HCT116 (cell line): ENCODE measurements around the gene STXBP5L. TPM values are rescaled to one million over a fixed set of nuclear protein-coding genes. Genes with fewer than 3 reads are reported as not detected.

Experiments
- ATAC-seq: fragments of 200-7000 bp; cut with Tn5 transposase; 2 replicates; pipeline ENCODE4 v1.9.1; 2020; ENCODE audit warnings: mild to moderate bottlenecking, moderate library complexity
- BruUV-seq: library from RNA; stranded (reverse); fragments of 400-500 nt; replicated peaks from 2 replicates; lab custom pipeline; 2021; lab: Mats Ljungman, UMichigan
- CTCF ChIA-PET: fragments of 300-600 bp; sonication (Branson Sonifier 250); formaldehyde crosslinking; loops from one replicate; lab custom pipeline; 2021; ENCODE audit warnings: antibody characterized with exemption; lab: Charles Lee
- POLR2A ChIA-PET: fragments of 300-600, 350-600 bp; sonication (Branson Sonifier 250); formaldehyde crosslinking; loops from one replicate; lab custom pipeline; 2021; ENCODE audit warnings: antibody characterized with exemption; lab: Charles Lee
- RAD21 ChIA-PET, 2 experiments: fragments of 300-600 bp; sonication (Branson Sonifier 250); formaldehyde crosslinking; loops; one replicate each; lab custom pipeline; 2023; ENCODE audit warnings: low total read pairs in 2 of 2; ENCODE audit not compliant: uncharacterized antibody in 2 of 2, unreplicated experiment in 2 of 2, low non-redundant PET in 1 of 2; lab: Charles Lee
- DNase-seq: peaks from one replicate; pipeline ENCODE4 v3.0.0-alpha.2; 2010; ENCODE audit warnings: low read depth, low spot score
- H2AFZ ChIP-seq: fragments of 200-600 bp; shearing (Covaris generic), sonication (generic); 2 replicates; pipeline ENCODE4 v1.6.1; 2017; ENCODE audit warnings: low read depth, mixed run types, mixed read lengths, antibody characterized with exemption, low read length; ENCODE audit not compliant: poor library complexity, severe bottlenecking
- H3K27ac ChIP-seq: 2 replicates; pipeline ENCODE4 v1.5.1; 2012; ENCODE audit warnings: low read depth, low read length
- H3K27me3 ChIP-seq: fragments of 200-600 bp; sonication (generic); 2 replicates; pipeline ENCODE4 v1.6.1; 2016; ENCODE audit warnings: mixed run types, low read length, mixed read lengths; ENCODE audit not compliant: insufficient read depth
- H3K36me3 ChIP-seq, 2 experiments: fragments of 200-500 bp in 1 of 2; fragments of 200-600 bp in 1 of 2; sonication (Bioruptor generic) in 1 of 2; sonication (generic) in 1 of 2; 2 replicates each; pipeline versions ENCODE4 v1.5.1 to v1.6.1; 2014 to 2016; ENCODE audit warnings: low read length in 2 of 2, inconsistent platforms in 1 of 2, mixed read lengths in 1 of 2, mixed run types in 1 of 2; ENCODE audit not compliant: insufficient read depth in 2 of 2, control insufficient read depth in 1 of 2
- H3K4me1 ChIP-seq, 2 experiments: fragments of 200-600 bp in 1 of 2; sonication (generic) in 1 of 2; 2 replicates each; pipeline versions ENCODE4 v1.5.1 to v1.6.1; 2012 to 2017; ENCODE audit warnings: low read length in 2 of 2, inconsistent platforms in 1 of 2, mild to moderate bottlenecking in 1 of 2, mixed read lengths in 1 of 2, mixed run types in 1 of 2, moderate library complexity in 1 of 2; ENCODE audit not compliant: insufficient read depth in 2 of 2, control insufficient read depth in 1 of 2
- H3K4me2 ChIP-seq: fragments of 200-600 bp; sonication (generic); 2 replicates; pipeline ENCODE4 v1.6.1; 2017; ENCODE audit warnings: mixed run types, low read length, mixed read lengths
- H3K4me3 ChIP-seq, 2 experiments: fragments of 200-600 bp in 1 of 2; sonication (generic) in 1 of 2; replicated peaks in 1 of 2; 2 replicates each; pipeline ENCODE4 v1.5.1; 2011 to 2016; ENCODE audit warnings: low read length in 2 of 2, control low read depth in 1 of 2, low read depth in 1 of 2, mild to moderate bottlenecking in 1 of 2, mixed read lengths in 1 of 2, mixed run types in 1 of 2
- H3K79me2 ChIP-seq: fragments of 200-600 bp; sonication (generic); 2 replicates; pipeline ENCODE4 v1.6.1; 2017; ENCODE audit warnings: mild to moderate bottlenecking, mixed run types, low read length, moderate library complexity, mixed read lengths; ENCODE audit not compliant: insufficient read depth
- H3K9ac ChIP-seq: fragments of 200-600 bp; sonication (generic); 2 replicates; pipeline ENCODE4 v1.6.1; 2016; ENCODE audit warnings: low read length, mixed read lengths
- H3K9me2 ChIP-seq: fragments of 200-600 bp; sonication (generic), shearing (Covaris generic); 2 replicates; pipeline ENCODE4 v1.6.1; 2017; ENCODE audit warnings: mixed run types, mild to moderate bottlenecking, moderate library complexity; ENCODE audit not compliant: insufficient read depth
- H3K9me3 ChIP-seq, 2 experiments: fragments of 200-500 bp in 1 of 2; fragments of 200-600 bp in 1 of 2; sonication (Bioruptor generic) in 1 of 2; sonication (generic) in 1 of 2; 2 replicates each; pipeline ENCODE4 v1.6.1; 2014 to 2017; ENCODE audit warnings: low read length in 2 of 2, mixed read lengths in 2 of 2, inconsistent platforms in 1 of 2, low read depth in 1 of 2, mild to moderate bottlenecking in 1 of 2, mixed run types in 1 of 2, moderate library complexity in 1 of 2; ENCODE audit not compliant: control insufficient read depth in 1 of 2, insufficient read depth in 1 of 2
- H4K20me1 ChIP-seq: fragments of 200-600 bp; sonication (generic), shearing (Covaris generic); 2 replicates; pipeline ENCODE4 v1.6.1; 2017; ENCODE audit warnings: mixed run types, mild to moderate bottlenecking, moderate library complexity; ENCODE audit not compliant: insufficient read depth
- ELF1 ChIP-seq: IDR thresholded peaks from 2 replicates; pipeline ENCODE4 v1.6.1; 2012; ENCODE audit warnings: low read depth, borderline replicate concordance
- JUND ChIP-seq: IDR thresholded peaks from 2 replicates; pipeline ENCODE4 v1.6.1; 2012
- POLR2AphosphoS5 ChIP-seq: IDR thresholded peaks from 2 replicates; pipeline ENCODE4 v1.6.1; 2011; ENCODE audit warnings: mild to moderate bottlenecking, low read depth, low read length, moderate library complexity
- SIN3A ChIP-seq: IDR thresholded peaks from 2 replicates; pipeline ENCODE4 v1.6.1; 2012; ENCODE audit warnings: low read depth
- TCF7L2 ChIP-seq: IDR thresholded peaks from 2 replicates; pipeline ENCODE4 v1.7.0; 2011; ENCODE audit warnings: borderline replicate concordance, inconsistent platforms; ENCODE audit not compliant: insufficient read depth, insufficient read length; ENCODE audit errors: extremely low read depth
- intact Hi-C: fragments of 100-400 bp; cut with micrococcal nuclease; formaldehyde crosslinking; loops from 2 replicates; pipeline ENCODE4 v1.10.0; 2022
- total RNA-seq: library from RNA; stranded (reverse); gene quantifications from one replicate; pipeline ENCODE4 v1.2.1, GENCODE V29; 2021; ENCODE audit not compliant: unreplicated experiment
- TF ChIP-seq, protein P1 (sequence below), 3 experiments: fragments of 200-600 bp in 1 of 3; sonication (generic) in 1 of 3; IDR thresholded peaks in 2 of 3; conservative IDR thresholded peaks in 1 of 3; 2 replicates each; pipeline ENCODE4 v1.5.1; 2012 to 2017; ENCODE audit warnings: low read depth in 2 of 3, low read length in 2 of 3, antibody characterized with exemption in 1 of 3, borderline replicate concordance in 1 of 3, control low read depth in 1 of 3, mild to moderate bottlenecking in 1 of 3, mixed read lengths in 1 of 3, mixed run types in 1 of 3, moderate library complexity in 1 of 3; ENCODE audit not compliant: insufficient read depth in 1 of 3

The STXBP5L gene
- total RNA-seq, 1 experiment from 2014 or later = not detected

- TF ChIP-seq SIN3A (no peak), ELF1 (no peak)
- TF ChIP-seq, protein P1, sequence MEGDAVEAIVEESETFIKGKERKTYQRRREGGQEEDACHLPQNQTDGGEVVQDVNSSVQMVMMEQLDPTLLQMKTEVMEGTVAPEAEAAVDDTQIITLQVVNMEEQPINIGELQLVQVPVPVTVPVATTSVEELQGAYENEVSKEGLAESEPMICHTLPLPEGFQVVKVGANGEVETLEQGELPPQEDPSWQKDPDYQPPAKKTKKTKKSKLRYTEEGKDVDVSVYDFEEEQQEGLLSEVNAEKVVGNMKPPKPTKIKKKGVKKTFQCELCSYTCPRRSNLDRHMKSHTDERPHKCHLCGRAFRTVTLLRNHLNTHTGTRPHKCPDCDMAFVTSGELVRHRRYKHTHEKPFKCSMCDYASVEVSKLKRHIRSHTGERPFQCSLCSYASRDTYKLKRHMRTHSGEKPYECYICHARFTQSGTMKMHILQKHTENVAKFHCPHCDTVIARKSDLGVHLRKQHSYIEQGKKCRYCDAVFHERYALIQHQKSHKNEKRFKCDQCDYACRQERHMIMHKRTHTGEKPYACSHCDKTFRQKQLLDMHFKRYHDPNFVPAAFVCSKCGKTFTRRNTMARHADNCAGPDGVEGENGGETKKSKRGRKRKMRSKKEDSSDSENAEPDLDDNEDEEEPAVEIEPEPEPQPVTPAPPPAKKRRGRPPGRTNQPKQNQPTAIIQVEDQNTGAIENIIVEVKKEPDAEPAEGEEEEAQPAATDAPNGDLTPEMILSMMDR (IDR thresholded peaks at IDR 0.05 in 2 of 3, conservative IDR thresholded peaks at IDR 0.05 in 1 of 3; ENCODE audit: borderline replicate concordance in 1 of 3, insufficient read depth in 1 of 3, low read depth in 2 of 3, low read length in 2 of 3) = no peak
Measured at GRCh38 chr3:121436074-121436473, 528.1 kb downstream of the STXBP5L start (continued).

- ChIA-PET RAD21 (no interaction called here), POLR2A (no interaction called here), CTCF (no interaction called here)
- BruUV-seq = no TSS peak
- no peak overlapping the region for H2AFZ ChIP-seq
- TF ChIP-seq POLR2AphosphoS5 (no peak), JUND (no peak), TCF7L2 (no peak)
- TF ChIP-seq, protein P1 (IDR thresholded peaks at IDR 0.05 in 2 of 3, conservative IDR thresholded peaks at IDR 0.05 in 1 of 3; ENCODE audit: borderline replicate concordance in 1 of 3, insufficient read depth in 1 of 3, low read depth in 2 of 3, low read length in 2 of 3) = no peak
- H3K4me1 ChIP-seq = no peaks in the 10 kb centered on the region
- no peaks in the 10 kb centered on the region for H3K79me2 ChIP-seq
- no peaks in the 10 kb centered on the region for H3K27me3 ChIP-seq
- H3K9ac ChIP-seq = no peak overlapping the region
- H3K9me2 ChIP-seq = no peaks in the 10 kb centered on the region
- no peaks in the 10 kb centered on the region for H4K20me1 ChIP-seq
- intact Hi-C loops = no loop called here
- no peak overlapping the region for H3K4me3 ChIP-seq
- no peak overlapping the region for H3K27ac ChIP-seq
- DNase-seq (no peak), ATAC-seq (no peak)
- H3K36me3 ChIP-seq = peaks cover 3 to 18% of the 10 kb centered on the region in 2 experiments; a peak in 3 of 4 replicates
- H3K4me2 ChIP-seq = no peak overlapping the region
- H3K9me3 ChIP-seq = no peaks in the 10 kb centered on the region
Measured at GRCh38 chr3:121436641-121437040, 528.6 kb downstream of the STXBP5L start.
